ENCODE data around the gene ZNF488. TPM values are rescaled to one million over a fixed set of nuclear protein-coding genes. Genes with fewer than 3 reads are reported as not detected.
A peak's percentile ranks its signal among the peaks of the same experiment; 100 is the strongest.

Gene ZNF488
- total RNA-seq, 1 donor from 2014 or later: 0.71 TPM

GRCh38 chr10:47340608-47341170 lies 43.4 kb downstream of the ZNF488 start:
- ATAC-seq (peak; percentile 74), DNase-seq (ENCODE audit: low spot score) (peak; percentile 77)
- intact Hi-C loops (cut with DNase I): no loop called here

GRCh38 chr10:47339759-47340607 lies 44.1 kb downstream of the ZNF488 start:
- intact Hi-C loops (cut with DNase I): no loop called here
- no peak for ATAC-seq
- no peak for DNase-seq (ENCODE audit: low spot score)

DNA sequence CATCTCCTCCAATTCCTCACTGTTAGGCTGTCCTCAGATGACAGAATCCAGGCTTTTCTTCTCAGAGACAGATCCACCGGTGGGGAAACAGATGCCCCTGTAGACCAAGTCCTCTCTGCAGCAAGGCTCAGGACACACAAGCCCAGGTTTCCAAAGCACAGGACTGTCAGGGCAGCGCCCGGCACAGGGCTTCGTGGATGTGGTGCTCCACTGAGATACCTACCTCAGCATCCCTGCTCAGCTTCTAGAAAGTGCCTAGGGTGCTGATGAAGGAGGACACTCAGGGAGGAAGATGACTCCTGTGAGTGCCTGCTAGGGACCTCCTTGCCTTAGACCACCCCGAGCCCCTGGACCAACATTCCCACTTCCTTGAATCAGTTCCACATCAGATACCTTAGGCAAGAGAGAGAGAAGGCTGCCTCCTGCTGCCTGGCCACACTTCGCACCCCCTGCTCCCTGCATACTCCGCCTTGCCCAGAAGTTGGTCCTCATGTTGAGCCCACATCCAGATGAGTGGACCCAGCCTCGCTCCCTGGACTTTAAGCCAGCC lies 44.8 kb downstream of the ZNF488 start:
- intact Hi-C loops (cut with DNase I): no loop called here
- ATAC-seq (no peak), DNase-seq (ENCODE audit: low spot score) (no peak)

GRCh38 chr10:47337310-47337709 lies 46.8 kb downstream of the ZNF488 start:
- intact Hi-C loops (cut with DNase I): no loop called here
- ATAC-seq: no peak
- DNase-seq (ENCODE audit: low spot score): no peak

- peak; percentile 10 for ATAC-seq
- intact Hi-C loops (cut with DNase I): no loop called here
- no peak for DNase-seq (ENCODE audit: low spot score)
Observed at GRCh38 chr10:47336387-47337134, 47.5 kb downstream of the ZNF488 start.

- DNase-seq (ENCODE audit: low spot score) (no peak), ATAC-seq (no peak)
- intact Hi-C loops (cut with DNase I): no loop called here
Observed at GRCh38 chr10:47335906-47336305, 48.2 kb downstream of the ZNF488 start.

GRCh38 chr10:47334466-47335295 lies 49.4 kb downstream of the ZNF488 start:
- DNase-seq (ENCODE audit: low spot score) (no peak), ATAC-seq (no peak)
- intact Hi-C loops (cut with DNase I): no loop called here

- DNase-seq (ENCODE audit: low spot score) (no peak), ATAC-seq (no peak)
- intact Hi-C loops (cut with DNase I): no loop called here
Observed at GRCh38 chr10:47333532-47333931, 50.6 kb downstream of the ZNF488 start.

DNA sequence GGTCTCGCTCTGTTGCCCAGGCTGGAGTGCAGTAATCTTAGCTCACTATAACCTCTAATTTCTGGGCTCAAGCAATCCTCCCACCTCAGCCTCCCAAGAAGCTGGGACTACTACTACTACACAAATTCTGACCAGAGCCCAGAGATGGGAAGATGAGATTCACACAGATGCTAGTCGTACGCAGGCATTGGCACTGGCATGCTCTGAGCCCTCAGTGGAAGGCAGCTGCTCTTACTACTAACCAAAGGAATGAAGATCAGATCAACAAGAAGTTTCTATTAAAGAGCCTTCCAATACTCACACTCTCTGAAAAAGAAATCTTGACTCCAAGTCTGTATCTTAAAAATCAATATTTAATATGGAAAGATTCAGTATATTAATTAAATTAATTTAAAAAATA lies 51.1 kb downstream of the ZNF488 start:
- DNase-seq (ENCODE audit: low spot score) (no peak), ATAC-seq (no peak)
- intact Hi-C loops (cut with DNase I): no loop called here

DNA sequence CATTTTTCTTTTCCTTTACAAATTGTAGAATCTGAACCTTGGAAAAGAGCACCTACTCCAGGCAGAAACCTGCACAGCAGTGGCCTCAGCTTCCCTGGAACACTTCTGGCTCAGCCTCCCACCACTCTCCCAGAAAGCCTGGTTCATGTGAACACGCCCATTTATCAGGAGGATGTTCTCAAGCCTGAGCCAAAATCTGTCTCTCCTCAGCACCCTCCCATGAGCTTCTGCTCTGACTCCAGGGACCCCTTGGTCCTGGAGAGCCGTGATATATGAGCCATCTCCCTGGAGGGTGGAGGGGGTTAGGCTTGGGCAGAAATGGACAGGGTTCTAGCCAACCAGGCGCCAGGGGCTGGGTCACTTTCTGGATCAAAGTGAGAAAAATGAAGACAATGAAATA lies 51.7 kb downstream of the ZNF488 start:
- ATAC-seq: no peak
- intact Hi-C loops (cut with DNase I): no loop called here
- no peak for DNase-seq (ENCODE audit: low spot score)

GRCh38 chr10:47331954-47332353 lies 52.1 kb downstream of the ZNF488 start:
- DNase-seq (ENCODE audit: low spot score) (no peak), ATAC-seq (no peak)
- intact Hi-C loops (cut with DNase I): no loop called here

DNA sequence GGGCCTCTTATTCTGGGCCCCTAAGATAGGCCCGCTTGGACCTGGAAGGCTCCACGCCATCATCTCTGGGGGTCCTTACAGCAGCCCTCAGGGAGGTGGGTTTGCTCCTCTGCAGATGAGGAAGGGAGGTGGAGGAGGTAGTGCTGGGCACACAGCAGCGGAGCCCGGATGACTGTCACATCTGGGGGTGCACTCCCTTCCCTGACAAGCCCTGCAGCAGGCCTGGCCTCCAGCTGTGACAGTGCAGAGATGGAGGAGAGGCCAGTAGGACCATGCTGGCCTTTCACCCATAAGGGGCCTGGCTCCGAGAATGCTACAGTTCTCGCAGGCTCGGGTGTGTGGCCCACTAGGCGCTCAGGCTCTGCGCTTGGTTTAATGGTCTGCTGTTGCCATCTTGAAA lies 52.6 kb downstream of the ZNF488 start:
- DNase-seq (ENCODE audit: low spot score) (no peak), ATAC-seq (no peak)
- intact Hi-C loops (cut with DNase I): no loop called here

DNA sequence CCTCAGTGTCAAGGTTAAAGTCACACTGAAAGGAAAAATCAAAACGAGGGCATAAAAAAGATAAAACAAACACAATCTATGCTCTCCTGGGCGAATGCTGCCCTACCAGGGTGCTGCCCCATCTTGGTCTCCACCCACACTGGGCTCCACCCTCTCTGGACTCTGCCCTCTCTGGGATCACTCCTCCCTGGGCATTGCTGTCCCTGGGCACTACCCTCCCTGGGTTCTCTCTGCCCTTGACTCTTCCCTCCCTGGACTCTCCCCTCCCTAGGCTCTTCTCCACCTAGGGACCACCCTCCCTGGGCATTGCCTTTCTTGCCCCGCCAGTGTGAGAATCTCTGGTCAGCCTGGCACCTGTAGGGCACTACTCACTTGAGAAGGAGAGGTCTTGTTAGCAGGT lies 53.3 kb downstream of the ZNF488 start:
- intact Hi-C loops (cut with DNase I): no loop called here
- ATAC-seq (no peak), DNase-seq (ENCODE audit: low spot score) (no peak)

DNA sequence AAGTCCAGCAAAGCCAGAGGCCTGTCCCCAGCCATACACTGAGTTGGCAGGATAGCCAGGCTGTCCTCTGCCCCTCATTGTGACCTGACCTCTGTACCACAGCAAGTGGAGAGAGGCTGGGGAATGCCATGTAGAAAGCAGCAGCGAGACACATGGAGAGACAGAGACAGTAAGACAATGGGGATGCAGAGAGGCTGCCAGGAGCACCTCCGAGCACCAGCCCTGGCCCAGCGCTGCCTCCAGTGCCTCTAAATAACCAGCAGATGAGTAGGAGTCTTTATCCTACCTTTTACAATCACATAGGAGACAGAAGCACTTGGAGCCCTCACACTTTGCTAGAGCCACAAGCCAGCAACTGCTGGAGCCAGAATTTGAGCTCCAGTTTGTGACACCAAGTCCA lies 53.7 kb downstream of the ZNF488 start:
- no peak for ATAC-seq
- DNase-seq (ENCODE audit: low spot score): no peak
- intact Hi-C loops (cut with DNase I): no loop called here

DNA sequence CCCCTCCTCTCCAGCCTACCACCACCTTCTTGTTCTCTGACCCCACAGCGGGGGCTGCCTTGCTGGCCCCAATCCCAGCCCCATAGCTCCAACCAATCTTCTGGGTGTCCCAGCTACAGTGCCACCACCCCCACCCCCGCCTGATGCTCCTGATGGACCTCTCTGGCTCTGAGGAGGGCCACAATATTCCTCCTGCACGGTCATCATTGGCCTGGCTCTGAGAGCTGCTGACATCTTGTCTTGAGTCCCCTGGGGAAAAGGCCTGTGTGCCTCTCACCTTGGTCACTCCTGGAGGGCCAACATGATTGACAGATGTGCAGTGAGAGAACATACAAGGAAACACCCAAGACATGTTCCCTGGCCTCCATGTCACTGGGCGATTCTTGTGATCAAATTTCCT lies 54.2 kb downstream of the ZNF488 start:
- ATAC-seq: no peak
- DNase-seq (ENCODE audit: low spot score): no peak
- intact Hi-C loops (cut with DNase I): no loop called here

DNA sequence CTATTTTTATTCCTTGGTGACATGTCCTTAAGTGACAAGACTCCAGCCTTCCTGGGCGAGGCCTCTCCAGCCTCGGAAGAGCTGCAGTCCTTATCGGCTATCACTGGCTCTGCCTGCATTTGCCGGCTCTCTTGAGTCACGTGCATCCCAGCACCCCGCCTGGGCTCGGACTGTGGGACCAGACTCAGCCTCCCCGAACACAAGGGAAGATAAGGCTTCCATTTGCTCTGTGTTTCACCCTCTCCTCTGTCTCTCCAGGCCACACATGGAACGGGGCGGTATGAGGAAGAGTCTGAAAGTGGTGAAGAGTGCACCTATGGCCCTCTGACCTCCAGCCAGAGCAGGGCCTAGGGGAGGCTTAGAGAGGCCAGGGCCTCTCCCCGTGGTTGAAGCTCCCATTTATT lies 57.2 kb downstream of the ZNF488 start:
- intact Hi-C loops (cut with DNase I): no loop called here
- DNase-seq (ENCODE audit: low spot score) (no peak), ATAC-seq (no peak)

DNA sequence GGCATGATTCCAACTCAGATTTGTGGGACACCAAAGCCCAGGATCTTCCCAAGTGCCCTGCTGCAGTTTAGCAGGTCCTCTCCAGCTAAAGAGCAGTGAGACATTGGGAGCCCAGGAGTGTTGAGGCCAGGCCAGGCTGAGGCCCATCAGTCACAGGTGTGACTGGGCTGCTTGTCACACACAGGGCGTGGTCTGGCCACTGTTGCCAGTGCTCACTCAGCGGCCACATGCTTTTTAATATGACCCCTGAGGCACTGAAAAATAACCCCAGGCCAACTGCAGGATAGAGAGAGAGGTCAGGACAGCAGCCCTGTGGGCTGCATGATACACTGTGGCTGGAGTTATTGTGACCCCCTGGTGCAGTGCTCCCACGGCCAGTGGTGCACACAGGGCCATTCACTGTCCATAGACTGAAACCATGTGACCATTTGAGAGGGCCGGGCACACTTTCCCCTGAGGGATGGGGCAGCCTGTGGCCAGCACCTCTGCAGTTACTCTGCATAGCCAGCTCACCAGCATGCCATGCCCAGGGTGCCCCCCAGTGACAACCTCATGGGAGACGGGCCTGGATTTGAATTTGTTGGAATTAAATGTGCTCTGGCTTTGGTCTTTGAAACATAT lies 57.7 kb downstream of the ZNF488 start:
- ATAC-seq: no peak
- no peak for DNase-seq (ENCODE audit: low spot score)

More for the DNA sequence above, 57.7 kb downstream of the ZNF488 start:
- intact Hi-C loops (cut with DNase I): no loop called here
